Adrenal gland (tissue), 5 donors: ENCODE measurements around the gene CRHR1.

Experiments
- CTCF ChIP-seq, 6 experiments: fragments of 450-650 bp in 4 of 6; fragments of 200-600 bp in 2 of 6; sonication (generic) in 1 of 6; IDR thresholded peaks; 1 replicate in 5 of 6; 2 replicates in 1 of 6; pipeline versions ENCODE4 v1.5.1 to v1.8.0; 2016 to 2021; ENCODE audit warnings: antibody characterized with exemption in 6 of 6, mild to moderate bottlenecking in 2 of 6, moderate library complexity in 1 of 6
- POLR2A ChIP-seq, 2 donors: fragments of 450-650 bp; IDR thresholded peaks; one replicate each; pipeline ENCODE4 v1.6.1; 2017; ENCODE audit warnings: antibody characterized with exemption in 2 of 2, mild to moderate bottlenecking in 2 of 2, moderate library complexity in 1 of 2
- donor health status: DM: no; HTN: no; CAD: no.

- no peak for TF ChIP-seq CTCF (IDR thresholded peaks at IDR 0.05)
- TF ChIP-seq POLR2A (IDR thresholded peaks at IDR 0.05): no peak
Measured at GRCh38 chr17:45788057-45788456, 3.9 kb downstream of the CRHR1 start.
